AG09319 (cell line): ENCODE results near the gene GABRR1.
"Not testable (repeated sequence)": the region's sequence is repeated elsewhere in the genome, so short reads cannot be mapped to it uniquely, and the experiment has no call there.

Experiments
- DNase-seq: peaks from one replicate; pipeline ENCODE4 v3.0.0-alpha.2; 2010; ENCODE audit warnings: low read depth; ENCODE audit errors: extremely low read depth
- CTCF ChIP-seq: IDR thresholded peaks from 2 replicates; pipeline ENCODE4 v1.5.1; 2011; ENCODE audit warnings: low read depth, mild to moderate bottlenecking, inconsistent platforms, low read length, moderate library complexity

Gene GABRR1

GRCh38 chr6:89138173-89138572 lies 79.0 kb downstream of the GABRR1 start:
- DNase-seq: no peak

GRCh38 chr6:89134723-89135122 lies 82.4 kb downstream of the GABRR1 start:
- no peak for TF ChIP-seq CTCF
- DNase-seq: no peak

More at GRCh38 chr6:89138173-89138572, 79.0 kb downstream of the GABRR1 start:
- TF ChIP-seq CTCF: no peak

- no peak for DNase-seq
- no peak for TF ChIP-seq CTCF
Observed at GRCh38 chr6:89133981-89134380, 83.2 kb downstream of the GABRR1 start.

GRCh38 chr6:89132057-89132456 lies 85.1 kb downstream of the GABRR1 start:
- no peak for TF ChIP-seq CTCF
- DNase-seq: no peak

- TF ChIP-seq CTCF: no peak
Observed at GRCh38 chr6:89131599-89131998, 85.6 kb downstream of the GABRR1 start.

GRCh38 chr6:89128256-89128671 lies 88.9 kb downstream of the GABRR1 start:
- DNase-seq: not testable (repeated sequence)

More at GRCh38 chr6:89131599-89131998, 85.6 kb downstream of the GABRR1 start:
- DNase-seq: no peak
